K562 (cell line): ENCODE measurements around the gene PRKAR1B. TPM values are rescaled to one million over a fixed set of nuclear protein-coding genes. Genes with fewer than 3 reads are reported as not detected.
A peak's percentile ranks its signal among the peaks of the same experiment; 100 is the strongest.

Experiments used
- ATAC-seq: fragments of 200-7000 bp; cut with Tn5 transposase; 3 replicates; pipeline ENCODE4 v1.9.1; 2020; ENCODE audit warnings: moderate library complexity
- BruUV-seq: library from RNA; stranded (reverse); fragments of 400-500 nt; replicated peaks from 2 replicates; lab custom pipeline; 2021; lab: Mats Ljungman, UMichigan
- CTCF ChIA-PET: fragments of 300-600 bp; formaldehyde crosslinking; extraction: SDS; loops from one replicate; lab custom pipeline; 2021; ENCODE audit warnings: low intra/inter-chr PET ratio; lab: Yijun Ruan, JAX
- POLR2A ChIA-PET: fragments of 300-600, 350-650 bp; sonication (Branson Sonifier 250); formaldehyde crosslinking; extraction: SDS; loops from one replicate; lab custom pipeline; 2021; ENCODE audit warnings: antibody characterized with exemption, inconsistent platforms; lab: Yijun Ruan, JAX
- DNase-seq, 4 experiments: peaks; one replicate each; pipeline versions ENCODE4 v3.0.0 to v3.0.0-alpha.2; 2011 to 2018; ENCODE audit warnings: low spot score in 3 of 4, mixed read lengths in 3 of 4; ENCODE audit errors: extremely low read depth in 1 of 4
- FAIRE-seq: peaks from 2 replicates; lab custom pipeline; 2011; peaks lifted over from hg19 to GRCh38; lab: Jason Lieb, UNC
- H2AFZ ChIP-seq: 2 replicates; pipeline ENCODE4 v1.6.0; 2011; ENCODE audit warnings: low read depth, low read length, control low read depth, inconsistent platforms
- H3K27ac ChIP-seq: fragments of 200-600 bp; 3 replicates; pipeline ENCODE4 v1.8.0; 2011; ENCODE audit warnings: low read depth, mild to moderate bottlenecking, control low read depth, inconsistent platforms, low read length, moderate library complexity, mixed read lengths; ENCODE audit errors: extremely low read depth
- H3K27me3 ChIP-seq, 2 experiments: fragments of 300-600 bp in 1 of 2; 2 replicates in 1 of 2; 3 replicates in 1 of 2; pipeline versions ENCODE4 v1.6.0 to v1.8.0; 2011; ENCODE audit warnings: inconsistent platforms in 2 of 2, low read length in 2 of 2, mild to moderate bottlenecking in 1 of 2, mixed read lengths in 1 of 2, moderate library complexity in 1 of 2; ENCODE audit not compliant: control insufficient read depth in 2 of 2, insufficient read depth in 2 of 2
- H3K36me3 ChIP-seq: fragments of 300-600 bp; 3 replicates; pipeline ENCODE4 v1.8.0; 2011; ENCODE audit warnings: mild to moderate bottlenecking, low read length, inconsistent platforms; ENCODE audit not compliant: control insufficient read depth, insufficient read depth
- H3K4me1 ChIP-seq, 2 experiments: fragments of 200-600 bp in 1 of 2; replicated peaks in 1 of 2; 2 replicates in 1 of 2; 3 replicates in 1 of 2; pipeline versions ENCODE4 v1.5.1 to v1.8.0; 2011; ENCODE audit warnings: inconsistent platforms in 2 of 2, low read length in 2 of 2, mild to moderate bottlenecking in 1 of 2, mixed read lengths in 1 of 2, moderate library complexity in 1 of 2; ENCODE audit not compliant: control insufficient read depth in 2 of 2, insufficient read depth in 2 of 2
- H3K4me2 ChIP-seq: 2 replicates; pipeline ENCODE4 v1.6.1; 2011; ENCODE audit warnings: low read length, control low read depth, inconsistent platforms, mixed read lengths; ENCODE audit not compliant: insufficient read depth
- H3K4me3 ChIP-seq: fragments of 200-600 bp; sonication (generic), shearing (Covaris generic); 2 replicates; pipeline ENCODE4 v1.5.1; 2016; ENCODE audit warnings: control low read depth, inconsistent platforms
- H3K79me2 ChIP-seq: fragments of 200-600 bp; 3 replicates; pipeline ENCODE4 v1.8.0; 2011; ENCODE audit warnings: low read length, inconsistent platforms; ENCODE audit not compliant: control insufficient read depth, insufficient read depth
- H3K9ac ChIP-seq, 2 experiments: 2 replicates each; pipeline versions ENCODE4 v1.6.0 to v1.6.1; 2011; ENCODE audit warnings: low read depth in 2 of 2, low read length in 2 of 2, control low read depth in 1 of 2, inconsistent platforms in 1 of 2, mild to moderate bottlenecking in 1 of 2, mixed read lengths in 1 of 2; ENCODE audit not compliant: insufficient read depth in 1 of 2
- H3K9me1 ChIP-seq: one replicate; pipeline ENCODE4 v1.6.0; 2011; ENCODE audit warnings: inconsistent platforms, mild to moderate bottlenecking, low read length, moderate library complexity; ENCODE audit not compliant: control insufficient read depth, insufficient read depth
- H3K9me3 ChIP-seq: replicated peaks from 2 replicates; pipeline ENCODE4 v1.5.1; 2011; ENCODE audit warnings: low read depth, low read length, inconsistent platforms; ENCODE audit not compliant: control insufficient read depth, insufficient read depth
- H4K20me1 ChIP-seq: replicated peaks from 2 replicates; pipeline ENCODE4 v1.6.1; 2011; ENCODE audit warnings: low read length, inconsistent platforms, mixed read lengths; ENCODE audit not compliant: control insufficient read depth, insufficient read depth
- ATF1 ChIP-seq, 2 experiments: fragments of 450-650 bp in 1 of 2; IDR thresholded peaks; 2 replicates each; pipeline ENCODE4 v1.6.1; 2016; ENCODE audit warnings: missing compliant biosample characterization in 1 of 2, missing genetic modification characterization in 1 of 2
- EHMT2 ChIP-seq: fragments of 450-650 bp; IDR thresholded peaks from 2 replicates; pipeline ENCODE4 v1.6.1; 2018; ENCODE audit warnings: antibody characterized with exemption
- HDAC3 ChIP-seq: fragments of 450-650 bp; IDR thresholded peaks from 2 replicates; pipeline ENCODE4 v1.6.1; 2018; ENCODE audit warnings: borderline replicate concordance, mild to moderate bottlenecking, moderate library complexity; ENCODE audit not compliant: partially characterized antibody
- HDAC6 ChIP-seq: IDR thresholded peaks from 2 replicates; pipeline ENCODE4 v1.6.1; 2012; ENCODE audit warnings: low read depth, mild to moderate bottlenecking, control low read depth, inconsistent platforms, low read length, moderate library complexity
- PRMT5 ChIP-seq: sonication (generic); formaldehyde crosslinking; IDR thresholded peaks from 2 replicates; pipeline ENCODE4 v1.5.0; 2020; ENCODE audit warnings: missing genetic modification reagents
- PURB ChIP-seq: sonication (generic); formaldehyde crosslinking; IDR thresholded peaks from 2 replicates; pipeline ENCODE4 v1.9.0; 2021; ENCODE audit warnings: low read depth, mild to moderate bottlenecking, missing genetic modification reagents
- TAF15 ChIP-seq: fragments of 200-400 bp; formaldehyde crosslinking; IDR thresholded peaks from 2 replicates; pipeline ENCODE4 v1.6.1; 2017; ENCODE audit warnings: mild to moderate bottlenecking, low read depth, low read length, moderate library complexity
- UBTF ChIP-seq, 2 experiments: IDR thresholded peaks; 2 replicates each; pipeline ENCODE4 v1.6.1; 2012; ENCODE audit warnings: improper control_type of control experiment in 2 of 2, low read depth in 2 of 2, low read length in 2 of 2, borderline replicate concordance in 1 of 2
- ZBTB2 ChIP-seq: fragments of 450-650 bp; IDR thresholded peaks from 2 replicates; pipeline ENCODE4 v1.6.1; 2016; ENCODE audit warnings: antibody characterized with exemption
- ZNF134 ChIP-seq: fragments of 250-450 bp; sonication (Bioruptor Pico); conservative IDR thresholded peaks from 2 replicates; pipeline ENCODE4 v1.4.0; 2020
- ZNF41 ChIP-seq: fragments of 250-450 bp; sonication (Bioruptor Pico); conservative IDR thresholded peaks from 2 replicates; pipeline ENCODE4 v1.4.0; 2020; ENCODE audit warnings: mild to moderate bottlenecking
- WGBS: fragments of 100-300 bp; shearing (Covaris generic); methylation state at CpG from one replicate; pipeline ENCODE4 v1.1.6; 2016; ENCODE audit warnings: low coverage, mixed read lengths; ENCODE audit not compliant: insufficient coverage; ENCODE audit errors: missing lambda C conversion rate; 5-methylcytosine and 5-hydroxymethylcytosine counted together
- in situ Hi-C: fragments of 300-500 bp; cut with MboI; formaldehyde crosslinking; loops from 4 replicates; pipeline ENCODE4 v1.15.0; 2018; ENCODE audit warnings: inconsistent platforms, mixed read lengths
- intact Hi-C: fragments of 100-400 bp; cut with micrococcal nuclease; formaldehyde crosslinking; loops from 2 replicates; pipeline ENCODE4 v1.14.2; 2022
- polyA plus RNA-seq, 8 experiments: library from polyadenylated mRNA; depleted of rRNA in 4 of 8; stranded (reverse) in 5 of 8; unstranded in 3 of 8; fragments of >200 nt; fragmentation: Nextera tagmentation in 2 of 8; fragmentation: Illumina TruSeq in 1 of 8; extraction: Ambion mirVana in 2 of 8; extraction: Trizol in 1 of 8; gene quantifications; 2 replicates each; pipeline versions ENCODE4 v1.2.1 to v1.2.3, GENCODE V29; 2011 to 2014; ENCODE audit warnings: inconsistent platforms in 1 of 8, missing spikeins in 1 of 8
- total RNA-seq, 7 experiments: library from RNA; depleted of rRNA in 6 of 7; stranded (reverse); fragments of >200 nt in 6 of 7; fragmentation: Illumina TruSeq in 2 of 7; extraction: Trizol in 2 of 7; gene quantifications; 2 replicates each; pipeline versions ENCODE4 v1.2.1 to v1.2.3, GENCODE V29; 2011 to 2021; ENCODE audit warnings: low replicate concordance in 1 of 7

The PRKAR1B gene
- total and polyA plus RNA-seq, 9 of the 15 experiments (the other 6 are each of a cell fraction or from before 2014, with no cell fraction given): 0.99 to 30.5 (median 12.7) TPM

- Histone ChIP-seq H3K4me2 (no peak overlapping the region), H3K79me2 (no peaks in the 10 kb centered on the region), H3K9me3 (no peaks in the 10 kb centered on the region), H3K9me1 (no peaks in the 10 kb centered on the region), H3K36me3 (peaks cover 14% of the 10 kb centered on the region; the same call in 2 of the 3 replicates), H4K20me1 (no peaks in the 10 kb centered on the region), H3K4me1 (peaks cover 0 to 13% of the 10 kb centered on the region in 2 experiments; a peak in 1 of 5 replicates), H3K9ac (no peak overlapping the region), H3K27me3 (no peaks in the 10 kb centered on the region), H2AFZ (no peak overlapping the region), H3K27ac (no peak overlapping the region), H3K4me3 (no peak overlapping the region)
- in situ Hi-C loops (no loop called here), intact Hi-C loops (no loop called here)
- CTCF ChIA-PET: no interaction called here
- 90% methylated on average over 6 of the region's 7 CpGs for WGBS
- POLR2A ChIA-PET: interaction anchor here (0.6 to 0.9 kb wide), 2 partner anchors 9 to 335 kb away, joined by 3 read pairs; no protein-coding TSS in a partner anchor
- no peak for ATAC-seq
- DNase-seq: no peak
- no peak for FAIRE-seq
- no TSS peak for BruUV-seq
- TF ChIP-seq UBTF (IDR thresholded peaks at IDR 0.05; ENCODE audit: borderline replicate concordance in 1 of 2, low read depth in 2 of 2, low read length in 2 of 2) (no peak), ZNF41 (CRISPR knock-in tag) (no peak), ZNF134 (CRISPR knock-in tag) (no peak), ATF1 (CRISPR knock-in tag; IDR thresholded peaks at IDR 0.05) (no peak), ATF1 (tag; IDR thresholded peaks at IDR 0.05) (0 out of 2 replicates have a peak, but pooled peaks have one; percentile 16), PURB (CRISPR knock-in tag) (no peak), TAF15 (no peak), ZBTB2 (0 out of 2 replicates have a peak, but pooled peaks have one; percentile 40), PRMT5 (CRISPR knock-in tag) (no peak), HDAC6 (no peak), EHMT2 (peak; percentile 59; the same call in 1 of the 2 replicates), HDAC3 (no peak)
Observed at GRCh38 chr7:666454-667292, 60.4 kb downstream of the PRKAR1B start.
